CD4-positive, alpha-beta T cell treated with Interleukin-4 for 1 hour (primary cell): ENCODE results near the gene ZNF491.
"Not testable (repeated sequence)": the region's sequence is repeated elsewhere in the genome, so short reads cannot be mapped to it uniquely, and the experiment has no call there.

Experiments
- DNase-seq, 2 donors: peaks; one replicate each; pipeline ENCODE4 v3.0.0-alpha.2; 2020 to 2022

Gene ZNF491

DNA sequence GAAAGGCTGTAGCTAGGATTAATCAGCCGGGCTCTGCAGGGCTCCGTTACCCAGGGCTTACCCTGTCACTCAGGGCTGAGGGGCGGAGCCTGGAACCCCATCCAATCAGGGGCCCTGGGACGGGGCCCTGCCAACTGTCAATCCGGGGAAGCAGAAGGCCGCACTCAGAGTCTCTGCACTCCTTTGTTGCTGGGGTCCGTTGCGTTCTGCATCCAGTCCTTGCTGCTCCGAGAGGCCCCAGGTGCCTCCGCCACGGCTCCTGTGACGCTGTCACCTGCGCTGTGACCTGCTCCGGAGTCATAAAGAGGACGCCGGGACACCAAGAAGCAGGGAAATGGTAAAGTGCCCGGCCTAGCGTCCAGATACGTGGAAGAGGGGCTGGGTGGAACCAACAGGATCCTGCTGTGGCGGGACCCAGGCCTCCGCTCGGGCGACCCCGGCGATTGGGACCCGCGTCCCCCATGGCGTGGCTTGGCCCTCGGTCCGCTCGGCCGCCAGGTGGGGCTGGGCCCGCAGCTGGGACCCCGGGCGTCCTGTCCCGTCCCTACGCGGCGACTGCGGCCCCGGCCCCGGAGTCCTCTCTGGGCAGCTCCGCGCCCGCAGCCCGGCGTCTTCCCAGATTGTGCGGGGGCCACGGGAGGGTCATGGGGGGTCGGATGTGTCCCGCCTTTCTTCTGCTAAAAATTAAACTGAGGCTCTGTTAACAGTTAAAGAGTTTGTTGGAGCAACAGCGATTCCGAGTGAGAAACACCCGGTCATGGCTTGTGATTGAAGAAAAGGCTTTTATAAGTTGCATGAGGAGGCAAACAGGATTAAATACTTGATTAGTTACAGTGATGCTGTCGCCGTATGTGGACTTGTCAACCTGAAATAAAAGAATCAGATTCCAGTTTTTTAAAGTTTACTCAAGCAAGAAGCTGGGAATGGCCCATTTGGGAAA, at the start of gene ZNF491:
TSS of gene ZNF491 (plus strand) at position 133 of the 940 bp plus-strand sequence. CDS start 7,431 bp downstream, outside the sequence.
- peak; percentile 85 to 87 for DNase-seq

GRCh38 chr19:11749751-11750150, 48.6 kb upstream of the ZNF491 start:
- DNase-seq = no peak

- no peak for DNase-seq
These were observed 46.0 kb upstream of the ZNF491 start for GRCh38 chr19:11752244-11752736.

- DNase-seq = no peak
These were observed 43.7 kb upstream of the ZNF491 start for GRCh38 chr19:11754663-11755062.

DNA sequence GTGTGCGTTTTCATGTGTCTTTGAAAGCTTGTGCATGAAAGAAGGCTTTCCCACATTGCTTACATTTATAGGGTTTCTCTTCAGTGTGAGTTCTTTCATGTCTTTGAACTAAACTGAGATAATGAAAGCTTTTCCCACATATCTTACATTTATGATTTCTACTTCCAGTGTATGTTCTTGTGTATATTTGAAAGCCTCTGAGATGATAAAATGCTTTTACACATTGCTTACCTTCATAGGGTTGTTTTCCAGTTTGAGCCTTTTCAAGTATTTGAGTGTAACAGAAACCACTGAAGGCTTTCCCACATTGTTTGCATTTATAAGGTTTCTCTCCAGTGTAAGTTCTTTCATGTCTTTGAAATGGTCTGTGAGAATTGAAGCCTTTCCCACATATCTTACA, 41.4 kb upstream of the ZNF491 start:
- DNase-seq = no peak

DNA sequence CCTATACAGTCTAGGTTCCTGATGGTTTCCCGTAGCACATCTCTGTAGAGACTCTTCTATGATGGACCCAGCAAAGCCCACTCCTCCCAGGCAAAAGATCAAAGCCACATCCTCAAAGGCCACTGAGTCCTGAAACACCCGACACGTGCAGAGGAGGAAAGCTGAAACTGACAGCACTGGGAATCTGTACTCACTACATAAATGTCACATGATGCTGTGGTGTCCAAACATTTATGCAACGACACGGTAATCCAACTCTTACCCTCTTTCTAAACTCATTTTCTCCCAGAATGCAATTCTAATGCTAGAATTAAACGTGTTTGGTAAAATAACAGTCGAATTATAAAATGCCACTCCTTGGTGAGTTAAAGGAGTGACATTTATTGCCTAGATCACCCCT, 38.5 kb upstream of the ZNF491 start:
- DNase-seq = no peak

- no peak for DNase-seq
These were observed 35.2 kb upstream of the ZNF491 start for GRCh38 chr19:11763117-11763516.

DNA sequence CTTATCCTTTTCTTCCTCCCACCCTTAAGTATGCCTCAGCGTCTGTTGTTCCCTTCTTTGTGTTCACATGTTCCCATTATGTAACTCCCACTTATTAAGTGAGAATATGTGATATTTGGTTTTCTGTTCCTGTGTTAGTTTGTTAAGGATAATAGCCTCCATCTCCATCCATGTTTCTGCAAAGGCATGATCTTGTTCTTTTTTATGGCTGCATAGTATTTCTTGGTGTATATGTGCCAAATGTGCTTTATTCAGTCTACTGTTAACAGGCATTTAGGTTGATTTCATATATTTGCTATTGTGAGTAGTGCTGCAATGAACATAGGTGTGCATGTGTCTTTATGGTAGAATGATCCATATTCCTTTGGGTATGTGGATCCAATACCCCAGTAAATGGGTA, 34.7 kb upstream of the ZNF491 start:
- DNase-seq = no peak

DNA sequence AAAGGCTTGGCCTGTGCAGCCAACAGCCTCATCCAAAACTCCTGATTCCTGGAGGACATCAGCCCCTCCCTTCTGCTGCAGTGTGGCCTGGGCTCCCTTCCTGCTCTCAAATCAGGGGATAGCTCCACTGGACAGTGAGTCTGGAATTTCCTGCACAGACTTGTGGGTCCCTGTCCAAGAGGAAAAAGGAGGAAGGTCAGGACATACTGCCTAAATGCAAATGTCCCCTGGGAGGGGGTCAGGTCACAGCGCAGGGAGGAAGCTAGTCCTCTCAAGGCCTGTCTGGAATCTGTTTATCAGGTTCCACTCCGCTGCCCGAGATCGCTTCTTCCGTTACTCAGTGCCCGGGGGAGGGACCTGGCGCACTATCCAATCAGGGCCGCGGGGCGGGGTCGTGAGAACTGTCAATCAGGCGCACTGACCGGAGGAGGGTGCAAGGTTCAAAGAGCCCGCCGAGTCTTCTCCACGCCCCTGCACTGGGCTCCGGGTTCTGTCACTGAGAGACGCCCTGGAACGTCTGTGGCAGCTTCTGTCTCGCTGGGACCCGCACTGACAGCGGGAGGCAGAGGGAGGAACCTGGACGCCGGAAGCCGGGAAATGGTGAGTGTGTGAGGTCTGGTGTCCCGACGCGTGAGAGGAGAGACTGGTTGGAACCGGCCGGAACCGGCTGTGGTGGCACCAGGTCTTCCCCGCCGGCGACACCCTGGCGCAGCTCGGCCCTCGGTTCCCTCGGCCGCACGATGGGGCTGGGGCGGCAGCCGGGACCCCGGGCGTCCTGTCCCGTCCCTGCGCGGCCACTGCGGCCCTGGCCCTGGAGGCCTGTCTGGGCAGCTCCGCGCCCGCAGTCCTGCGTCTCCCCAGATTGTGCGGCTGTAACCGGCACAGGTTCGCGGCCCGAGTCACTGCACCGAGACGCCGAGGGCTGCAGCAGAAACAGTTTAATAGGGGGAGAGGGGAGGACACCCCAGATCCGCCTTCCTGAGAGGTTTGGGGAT, 31.4 kb upstream of the ZNF491 start, which contains the start of gene ZNF441:
TSS of gene ZNF441 (plus strand) at position 404 of the 995 bp plus-strand sequence. CDS start at position 598, 194 bp downstream.
- DNase-seq = peak; percentile 93 to 94

GRCh38 chr19:11767633-11768133, 30.6 kb upstream of the ZNF491 start:
- DNase-seq = peak; percentile 16 to 29

DNA sequence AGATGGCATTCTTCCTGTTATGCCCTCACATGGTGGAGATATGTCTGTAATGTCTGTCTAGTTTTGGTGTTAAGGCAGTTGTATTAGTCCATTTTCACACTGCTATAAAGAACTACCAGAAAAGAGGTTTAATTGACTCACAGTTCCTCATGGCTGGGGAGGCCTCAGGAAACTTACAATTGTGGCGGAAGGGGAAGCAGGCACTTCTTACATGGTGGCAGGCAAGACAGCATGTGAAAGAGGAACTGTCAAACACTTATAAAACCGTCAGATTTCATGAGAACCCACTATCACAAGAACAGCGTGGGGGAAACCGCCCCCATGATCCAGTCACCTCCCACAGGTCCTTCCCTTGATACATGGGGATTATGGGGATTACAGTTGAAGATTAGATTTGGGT, 28.3 kb upstream of the ZNF491 start:
- DNase-seq = no peak

DNA sequence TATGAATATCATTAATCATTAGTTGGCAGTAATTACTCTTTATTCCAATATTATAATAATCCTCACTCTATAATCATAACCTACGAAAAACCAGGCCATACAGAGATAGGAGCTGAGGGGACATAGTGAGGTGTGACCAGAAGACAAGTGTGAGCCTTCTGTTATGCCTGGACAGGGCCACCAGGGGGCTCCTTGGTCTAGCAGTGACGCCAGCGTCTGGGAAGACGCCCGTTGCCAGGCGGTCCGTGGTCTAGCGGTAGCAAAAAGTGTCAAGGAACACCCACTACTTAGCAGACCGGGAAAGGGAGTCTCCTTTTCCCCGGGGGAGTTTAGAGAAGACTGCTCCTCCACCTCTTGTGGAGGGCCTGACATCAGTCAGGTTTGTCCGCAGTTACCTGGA, 26.8 kb upstream of the ZNF491 start:
- DNase-seq = not testable (repeated sequence)

DNA sequence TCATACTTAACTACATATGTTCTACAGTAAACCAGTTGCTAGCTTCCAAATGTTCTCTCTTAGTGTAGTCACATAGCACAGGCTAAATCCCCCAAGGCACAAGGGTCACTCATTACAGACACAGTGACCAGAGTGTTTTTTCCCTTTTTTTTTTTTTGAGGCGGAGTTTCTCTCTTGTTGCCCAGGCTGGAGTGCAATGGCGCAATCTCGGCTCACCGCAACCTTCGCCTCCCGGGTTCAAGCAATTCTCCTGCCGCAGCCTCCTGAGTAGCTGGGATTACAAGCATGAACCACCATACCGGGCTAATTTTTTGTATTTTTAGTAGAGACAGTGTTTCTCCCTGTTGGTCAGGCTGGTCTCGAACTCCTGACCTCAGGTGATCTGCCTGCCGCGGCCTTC, 21.7 kb upstream of the ZNF491 start:
- DNase-seq = not testable (repeated sequence)

- no peak for DNase-seq
These were observed 17.8 kb upstream of the ZNF491 start for GRCh38 chr19:11780431-11781020.

GRCh38 chr19:11781295-11782057, 16.8 kb upstream of the ZNF491 start:
- DNase-seq = no peak

DNA sequence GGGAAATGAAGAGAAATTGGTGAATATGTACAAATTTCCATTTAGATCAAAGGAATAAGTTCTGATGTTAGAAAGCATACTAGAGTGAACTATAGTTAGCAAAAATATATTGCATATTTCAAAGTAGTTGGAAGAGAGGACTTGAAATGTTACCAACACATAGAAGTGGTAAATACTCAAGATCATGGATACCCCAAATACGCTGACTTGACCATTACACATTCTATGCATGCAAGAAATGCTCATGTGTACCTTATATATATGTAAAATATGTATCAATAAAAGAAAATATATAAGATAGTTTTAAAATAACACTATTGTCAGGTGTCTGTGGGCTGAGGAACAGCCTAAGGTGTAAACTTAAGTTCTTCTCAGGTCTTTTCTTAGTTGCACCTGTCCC, 14.6 kb upstream of the ZNF491 start:
- no peak for DNase-seq

DNA sequence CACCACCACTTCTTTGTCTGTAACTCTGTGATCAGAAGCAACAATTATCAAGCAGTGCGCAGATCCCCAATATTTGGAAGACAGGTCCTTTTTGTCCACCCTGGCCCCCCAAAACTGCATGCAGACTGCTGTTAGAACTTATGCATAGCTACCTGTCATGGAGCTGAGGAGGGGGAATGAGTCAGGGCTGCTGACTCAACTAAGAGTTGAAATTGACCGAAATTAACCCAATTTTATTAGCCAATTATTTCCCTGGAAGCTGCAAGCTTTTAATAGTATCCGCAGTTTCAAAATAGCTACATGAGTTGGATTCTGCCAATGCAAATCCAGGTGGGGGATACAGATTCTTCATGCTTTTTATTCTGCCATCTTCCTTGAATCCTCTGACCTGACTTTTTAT, 14.0 kb upstream of the ZNF491 start:
- no peak for DNase-seq

DNA sequence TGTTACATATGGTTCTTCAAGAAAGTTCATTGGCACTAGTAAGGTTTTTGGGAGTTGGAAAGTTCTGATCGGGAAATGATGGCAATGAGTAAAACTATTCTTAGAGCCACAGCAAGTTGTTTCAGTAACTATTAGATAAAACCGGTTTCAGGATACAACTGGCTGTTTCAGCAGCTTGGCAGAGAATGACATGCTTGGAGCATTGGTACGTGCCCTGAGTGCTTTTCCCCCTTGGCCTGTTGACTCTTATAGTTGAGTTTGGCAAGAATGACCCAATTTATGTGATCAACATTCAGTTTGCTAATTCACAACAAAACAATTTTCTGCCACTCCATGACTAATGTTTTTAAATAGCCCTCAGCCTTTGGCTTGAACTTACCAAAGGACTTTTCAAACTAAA, 10.8 kb upstream of the ZNF491 start:
- no peak for DNase-seq

DNA sequence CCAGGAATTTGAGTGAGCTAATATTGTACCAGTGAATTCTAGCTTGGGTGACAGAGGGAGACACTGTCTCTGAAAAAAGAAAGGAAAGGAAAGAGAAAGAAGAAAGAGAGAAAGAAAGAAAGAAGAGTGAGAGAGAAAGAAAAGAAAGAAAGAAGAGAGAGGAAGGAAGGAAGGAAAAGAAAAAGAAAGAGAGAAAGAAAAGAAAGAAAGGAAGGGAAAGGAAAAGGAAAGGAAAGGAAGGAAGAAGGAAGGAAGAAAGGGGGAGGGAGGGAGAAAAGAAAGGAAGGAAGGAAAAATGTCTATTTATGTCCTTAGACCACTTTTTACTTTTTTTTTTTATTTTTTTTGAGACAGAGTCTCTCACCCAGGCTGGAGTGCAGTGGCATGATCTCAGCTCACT, 5.4 kb upstream of the ZNF491 start:
- no peak for DNase-seq

GRCh38 chr19:11797491-11797890, 832 bp upstream of the ZNF491 start:
- DNase-seq = peak; percentile 81 to 87

DNA sequence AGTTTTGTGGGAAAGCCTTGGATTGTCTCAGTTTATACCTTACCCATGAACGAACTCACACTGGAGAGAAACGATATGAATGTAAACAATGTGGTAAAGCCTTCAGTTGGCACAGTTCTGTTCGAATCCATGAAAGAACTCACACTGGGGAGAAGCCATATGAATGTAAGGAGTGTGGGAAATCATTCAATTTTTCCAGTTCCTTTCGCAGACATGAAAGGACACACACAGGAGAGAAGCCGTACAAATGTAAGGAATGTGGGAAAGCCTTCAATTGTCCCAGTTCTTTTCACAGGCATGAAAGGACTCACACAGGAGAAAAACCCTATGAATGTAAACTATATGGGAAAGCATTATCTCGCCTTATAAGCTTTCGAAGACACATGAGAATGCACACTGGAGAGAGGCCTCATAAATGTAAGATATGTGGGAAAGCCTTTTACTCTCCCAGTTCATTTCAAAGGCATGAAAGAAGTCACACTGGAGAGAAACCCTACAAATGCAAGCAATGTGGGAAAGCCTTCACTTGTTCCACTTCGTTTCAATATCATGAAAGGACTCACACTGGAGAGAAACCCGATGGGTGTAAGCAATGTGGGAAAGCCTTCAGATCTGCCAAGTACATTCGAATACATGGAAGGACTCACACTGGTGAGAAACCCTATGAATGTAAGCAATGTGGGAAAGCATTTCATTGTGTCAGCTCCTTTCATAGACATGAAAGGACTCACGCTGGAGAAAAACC, 8.2 kb downstream of the ZNF491 start:
- DNase-seq = no peak
